Mesendoderm (in vitro differentiated cells): ENCODE data around the gene PHF2.

Experiments used
- DNase-seq: peaks from one replicate; pipeline ENCODE4 v3.0.0; 2013
- H2AK5ac ChIP-seq: 2 replicates; pipeline ENCODE4 v1.6.1; 2013; ENCODE audit warnings: low read length, inconsistent platforms
- H2BK120ac ChIP-seq: 2 replicates; pipeline ENCODE4 v1.6.1; 2013; ENCODE audit warnings: low read depth, mild to moderate bottlenecking, low read length, moderate library complexity, mixed read lengths
- H2BK15ac ChIP-seq: replicated peaks from 2 replicates; pipeline ENCODE4 v1.6.1; 2013; ENCODE audit warnings: low read depth, mild to moderate bottlenecking, moderate library complexity
- H2BK5ac ChIP-seq: 2 replicates; pipeline ENCODE4 v1.6.1; 2013; ENCODE audit warnings: low read length, inconsistent platforms
- H3K18ac ChIP-seq: 2 replicates; pipeline ENCODE4 v1.6.1; 2013; ENCODE audit warnings: mild to moderate bottlenecking, low read length, mixed read lengths
- H3K23ac ChIP-seq: one replicate; pipeline ENCODE4 v1.6.1; 2013; ENCODE audit warnings: low read length
- H3K27ac ChIP-seq: 2 replicates; pipeline ENCODE4 v1.5.1; 2013; ENCODE audit warnings: low read depth, mild to moderate bottlenecking, inconsistent platforms, low read length, moderate library complexity
- H3K27me3 ChIP-seq: 2 replicates; pipeline ENCODE4 v1.6.1; 2013; ENCODE audit warnings: low read length, control low read depth, mild to moderate bottlenecking, inconsistent platforms; ENCODE audit not compliant: insufficient read depth, poor library complexity
- H3K36me3 ChIP-seq: 2 replicates; pipeline ENCODE4 v1.6.1; 2013; ENCODE audit warnings: low read length, inconsistent platforms; ENCODE audit not compliant: control insufficient read depth, insufficient read depth
- H3K4ac ChIP-seq: one replicate; pipeline ENCODE4 v1.6.1; 2013; ENCODE audit warnings: low read depth, mild to moderate bottlenecking, low read length, moderate library complexity
- H3K4me1 ChIP-seq: 2 replicates; pipeline ENCODE4 v1.6.1; 2013; ENCODE audit warnings: low read depth, low read length, inconsistent platforms; ENCODE audit not compliant: control insufficient read depth
- H3K4me2 ChIP-seq: 2 replicates; pipeline ENCODE4 v1.6.1; 2013; ENCODE audit warnings: low read length
- H3K4me3 ChIP-seq: 2 replicates; pipeline ENCODE4 v1.5.1; 2013; ENCODE audit warnings: mild to moderate bottlenecking, low read length
- H3K56ac ChIP-seq: one replicate; pipeline ENCODE4 v1.6.1; 2013; ENCODE audit warnings: low read length
- H3K79me1 ChIP-seq: 2 replicates; pipeline ENCODE4 v1.6.1; 2013; ENCODE audit warnings: low read length, inconsistent platforms
- H3K79me2 ChIP-seq: 2 replicates; pipeline ENCODE4 v1.6.1; 2013; ENCODE audit warnings: mild to moderate bottlenecking, low read length; ENCODE audit not compliant: control insufficient read depth, insufficient read depth
- H3K9ac ChIP-seq: 2 replicates; pipeline ENCODE4 v1.6.1; 2013; ENCODE audit warnings: low read length, inconsistent platforms
- H4K5ac ChIP-seq: one replicate; pipeline ENCODE4 v1.6.1; 2013; ENCODE audit warnings: low read length
- H4K8ac ChIP-seq: one replicate; pipeline ENCODE4 v1.6.1; 2013; ENCODE audit warnings: low read depth, mild to moderate bottlenecking, control low read depth, low read length, moderate library complexity
- WGBS: extraction: QIAGEN DNeasy Blood & Tissue Kit; methylation state at CpG from one replicate; pipeline ENCODE4 v1.1.7; 2013; ENCODE audit warnings: low lambda C conversion rate, missing lambda C conversion rate; ENCODE audit not compliant: insufficient coverage; ENCODE audit errors: extremely low coverage; 5-methylcytosine and 5-hydroxymethylcytosine counted together

Gene PHF2

DNA sequence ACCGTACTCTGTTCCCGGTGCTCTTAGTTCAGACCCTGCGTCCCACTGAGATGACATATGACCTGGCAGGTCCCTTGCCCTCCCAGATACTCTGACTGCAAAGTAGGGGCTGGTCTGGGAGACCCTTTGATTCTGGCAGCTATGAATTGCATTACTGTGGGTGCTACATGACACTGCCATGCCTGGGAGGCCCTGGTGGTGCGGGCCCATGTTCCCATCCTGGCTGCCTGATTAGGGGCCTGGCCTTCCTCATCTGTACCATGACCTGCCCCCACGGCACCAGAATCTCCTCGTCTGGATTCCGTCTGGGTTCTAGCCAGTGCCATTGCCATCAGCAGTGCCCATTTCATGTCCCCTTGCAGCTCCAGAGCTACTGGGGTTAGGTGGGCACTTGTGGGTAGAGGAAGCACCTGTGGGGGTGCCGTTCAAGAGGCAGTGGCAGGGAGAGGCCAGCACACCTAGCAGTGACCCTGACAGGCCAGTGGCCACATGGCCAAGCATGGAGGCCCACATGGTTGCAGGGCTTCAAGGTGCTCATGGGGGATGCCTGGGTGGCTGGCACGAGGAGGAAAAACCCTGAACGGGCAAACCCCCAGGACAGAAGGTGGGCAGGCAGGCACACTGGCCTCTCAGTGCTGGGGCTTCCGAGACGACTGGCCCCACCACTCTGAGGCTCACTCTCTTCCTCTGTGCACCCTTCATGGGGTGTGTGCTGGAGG lies 69.7 kb downstream of the PHF2 start:
- Histone ChIP-seq H3K56ac (no peak overlapping the region), H3K36me3 (peaks cover 5% of the 10 kb centered on the region), H2BK5ac (no peak overlapping the region), H3K27ac (no peak overlapping the region), H4K5ac (no peak overlapping the region), H3K27me3 (no peaks in the 10 kb centered on the region), H4K8ac (no peak overlapping the region), H3K23ac (no peak overlapping the region), H3K18ac (no peak overlapping the region), H3K79me2 (no peaks in the 10 kb centered on the region), H3K4me2 (no peak overlapping the region), H2BK15ac (no peak overlapping the region), H3K4me3 (no peak overlapping the region), H3K4me1 (no peaks in the 10 kb centered on the region), H3K9ac (no peak overlapping the region), H3K4ac (no peak overlapping the region), H3K79me1 (no peaks in the 10 kb centered on the region), H2BK120ac (no peak overlapping the region), H2AK5ac (no peak overlapping the region)
- WGBS = no CpG with 5 or more reads among the region's 12 CpGs
- DNase-seq = no peak

DNA sequence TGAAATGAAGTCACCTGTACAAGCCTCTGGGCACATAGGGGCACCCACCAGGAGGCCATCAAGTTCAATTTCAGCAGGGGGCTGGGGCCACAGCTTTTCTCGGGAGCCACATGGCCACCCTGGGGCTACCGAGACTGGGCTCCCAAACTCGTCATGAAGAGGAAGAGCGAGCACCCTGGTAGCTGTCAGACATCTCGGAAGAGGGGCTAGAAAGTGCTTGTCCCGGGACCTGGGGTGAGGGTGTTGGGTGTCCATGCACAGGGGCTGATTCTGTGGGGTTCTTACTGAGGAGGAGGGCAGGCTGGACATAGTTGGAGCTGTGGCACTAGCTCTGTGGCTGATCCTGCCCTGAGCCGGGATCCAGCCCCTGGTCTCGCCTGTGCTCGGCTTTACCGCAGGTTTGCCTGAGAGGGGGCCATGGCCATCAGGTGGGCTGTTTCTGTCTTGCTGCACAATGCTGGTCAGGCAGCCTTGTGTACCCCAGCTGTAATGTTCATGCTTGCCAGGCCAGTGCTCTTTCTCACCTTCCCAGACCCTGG lies 70.3 kb downstream of the PHF2 start:
- H3K79me2 ChIP-seq = no peaks in the 10 kb centered on the region
- no peak overlapping the region for H3K4me2 ChIP-seq
- no peak for DNase-seq
- H3K36me3 ChIP-seq = peaks cover 5% of the 10 kb centered on the region
- no peak overlapping the region for H3K56ac ChIP-seq
- H4K8ac ChIP-seq = no peak overlapping the region
- no peak overlapping the region for H4K5ac ChIP-seq
- no peak overlapping the region for H2BK120ac ChIP-seq
- H2BK5ac ChIP-seq = no peak overlapping the region
- no peaks in the 10 kb centered on the region for H3K27me3 ChIP-seq
- no peak overlapping the region for H2BK15ac ChIP-seq
- H3K4ac ChIP-seq = no peak overlapping the region
- H3K4me1 ChIP-seq = no peaks in the 10 kb centered on the region
- H3K79me1 ChIP-seq = no peaks in the 10 kb centered on the region
- no peak overlapping the region for H3K18ac ChIP-seq
- no peak overlapping the region for H3K27ac ChIP-seq
- H2AK5ac ChIP-seq = no peak overlapping the region
- no peak overlapping the region for H3K4me3 ChIP-seq
- H3K9ac ChIP-seq = no peak overlapping the region
- H3K23ac ChIP-seq = no peak overlapping the region
- no CpG with 5 or more reads among the region's 10 CpGs for WGBS

DNA sequence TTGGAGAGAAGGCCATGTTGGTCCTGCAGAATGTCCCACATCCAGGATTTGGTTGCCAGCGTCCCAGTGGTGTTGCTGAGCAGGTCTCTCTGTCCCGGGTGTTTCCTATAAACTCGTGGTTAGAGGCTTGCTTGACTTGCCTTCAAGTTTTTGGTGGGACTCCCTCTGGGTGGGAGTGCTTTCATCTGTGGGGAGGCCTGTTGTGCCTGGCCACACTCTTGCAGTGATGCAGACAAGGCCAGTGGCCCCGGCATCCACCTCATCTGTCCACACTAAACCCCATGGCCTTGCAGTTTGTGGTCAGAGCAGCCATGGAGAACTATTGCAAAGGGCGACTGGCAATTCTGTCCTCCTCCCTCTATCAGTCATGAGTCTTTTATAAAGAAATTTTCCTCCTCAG lies 71.8 kb downstream of the PHF2 start:
- no peaks in the 10 kb centered on the region for H3K79me1 ChIP-seq
- H2BK15ac ChIP-seq = no peak overlapping the region
- no peak overlapping the region for H4K5ac ChIP-seq
- no peak overlapping the region for H3K4ac ChIP-seq
- peaks cover 5% of the 10 kb centered on the region for H3K36me3 ChIP-seq
- H3K4me3 ChIP-seq = no peak overlapping the region
- no peak overlapping the region for H4K8ac ChIP-seq
- no peaks in the 10 kb centered on the region for H3K27me3 ChIP-seq
- H3K56ac ChIP-seq = no peak overlapping the region
- no peak overlapping the region for H2BK5ac ChIP-seq
- H3K4me2 ChIP-seq = no peak overlapping the region
- DNase-seq = no peak
- H3K9ac ChIP-seq = no peak overlapping the region
- H3K4me1 ChIP-seq = no peaks in the 10 kb centered on the region
- H3K79me2 ChIP-seq = no peaks in the 10 kb centered on the region
- H3K23ac ChIP-seq = no peak overlapping the region
- no CpG with 5 or more reads among the region's 5 CpGs for WGBS
- no peak overlapping the region for H3K27ac ChIP-seq
- H2BK120ac ChIP-seq = no peak overlapping the region
- no peak overlapping the region for H3K18ac ChIP-seq
- no peak overlapping the region for H2AK5ac ChIP-seq

GRCh38 chr9:93648836-93649235 lies 72.5 kb downstream of the PHF2 start:
- H4K8ac ChIP-seq = no peak overlapping the region

DNA sequence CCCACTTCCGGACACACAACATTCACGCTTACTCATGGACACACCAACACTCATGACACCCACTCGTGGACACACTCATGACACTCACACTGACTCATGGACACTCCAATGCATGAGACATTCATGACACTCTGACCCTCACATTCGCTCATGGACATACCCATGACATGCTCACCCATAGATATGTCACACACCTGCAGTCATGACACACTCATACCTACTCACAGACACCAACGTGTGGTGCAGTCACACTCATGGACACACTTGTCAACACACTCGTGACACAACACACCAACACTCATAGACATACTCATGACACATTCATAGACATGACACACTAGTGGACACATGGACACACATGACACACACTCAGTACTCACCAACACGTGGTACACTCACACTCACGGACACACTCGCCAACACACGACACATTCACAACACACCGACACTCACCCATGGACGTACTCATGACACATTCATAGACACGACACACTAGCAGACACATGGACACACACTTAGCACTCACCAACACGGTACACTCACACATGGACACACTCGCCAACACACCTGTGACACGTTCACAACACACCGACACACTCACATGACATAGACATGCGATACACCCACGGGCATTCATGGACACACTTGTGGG lies 73.4 kb downstream of the PHF2 start:
- no peak overlapping the region for H4K8ac ChIP-seq
- no peak overlapping the region for H4K5ac ChIP-seq
- no peak for DNase-seq
- no peak overlapping the region for H3K4me3 ChIP-seq
- no peak overlapping the region for H3K18ac ChIP-seq
- H2BK120ac ChIP-seq = no peak overlapping the region
- no peak overlapping the region for H3K56ac ChIP-seq
- H3K9ac ChIP-seq = no peak overlapping the region
- WGBS = no CpG with 5 or more reads among the region's 19 CpGs
- H3K27me3 ChIP-seq = no peaks in the 10 kb centered on the region
- H3K23ac ChIP-seq = no peak overlapping the region
- no peak overlapping the region for H3K27ac ChIP-seq
- no peak overlapping the region for H3K4me2 ChIP-seq
- H3K4me1 ChIP-seq = no peaks in the 10 kb centered on the region
- H2BK15ac ChIP-seq = no peak overlapping the region
- H3K79me2 ChIP-seq = no peaks in the 10 kb centered on the region
- H3K36me3 ChIP-seq = peaks cover 5% of the 10 kb centered on the region
- no peak overlapping the region for H2BK5ac ChIP-seq
- no peaks in the 10 kb centered on the region for H3K79me1 ChIP-seq
- no peak overlapping the region for H2AK5ac ChIP-seq
- H3K4ac ChIP-seq = no peak overlapping the region

More at GRCh38 chr9:93648836-93649235, 72.5 kb downstream of the PHF2 start:
- no peak overlapping the region for H3K56ac ChIP-seq
- H3K79me2 ChIP-seq = no peaks in the 10 kb centered on the region
- H2AK5ac ChIP-seq = no peak overlapping the region
- no peaks in the 10 kb centered on the region for H3K79me1 ChIP-seq
- no peak overlapping the region for H3K18ac ChIP-seq
- no peak overlapping the region for H3K4me3 ChIP-seq
- no peak overlapping the region for H2BK5ac ChIP-seq
- no peak overlapping the region for H3K27ac ChIP-seq
- no peaks in the 10 kb centered on the region for H3K4me1 ChIP-seq
- H2BK120ac ChIP-seq = no peak overlapping the region
- no peak overlapping the region for H2BK15ac ChIP-seq
- H3K4ac ChIP-seq = no peak overlapping the region
- DNase-seq = no peak
- H4K5ac ChIP-seq = no peak overlapping the region
- H3K23ac ChIP-seq = no peak overlapping the region
- WGBS = no CpG with 5 or more reads among the region's 13 CpGs
- peaks cover 5% of the 10 kb centered on the region for H3K36me3 ChIP-seq
- no peaks in the 10 kb centered on the region for H3K27me3 ChIP-seq
- no peak overlapping the region for H3K9ac ChIP-seq
- H3K4me2 ChIP-seq = no peak overlapping the region
